ENCODE measurements around the gene FNDC3B.

FNDC3B gene

GRCh38 chr3:172379372-172379771 lies 340.0 kb downstream of the FNDC3B start:
- DNase-seq: no peak

GRCh38 chr3:172380632-172381031 lies 341.3 kb downstream of the FNDC3B start:
- no peak for DNase-seq

- DNase-seq: no peak
Measured at GRCh38 chr3:172383306-172383796, 344.0 kb downstream of the FNDC3B start.

- no peak for DNase-seq
Measured at GRCh38 chr3:172384836-172385235, 345.5 kb downstream of the FNDC3B start.

- DNase-seq: no peak
Measured at GRCh38 chr3:172387728-172388127, 348.4 kb downstream of the FNDC3B start.

GRCh38 chr3:172388412-172389078 lies 349.2 kb downstream of the FNDC3B start:
- DNase-seq: no peak

- DNase-seq: no peak
Measured at GRCh38 chr3:172390792-172391191, 351.4 kb downstream of the FNDC3B start.

GRCh38 chr3:172391592-172392302 lies 352.4 kb downstream of the FNDC3B start:
- DNase-seq: no peak

GRCh38 chr3:172394692-172395091 lies 355.3 kb downstream of the FNDC3B start:
- DNase-seq: no peak

GRCh38 chr3:172396400-172396799 lies 357.0 kb downstream of the FNDC3B start:
- DNase-seq: no peak

GRCh38 chr3:172397716-172398405 lies 358.5 kb downstream of the FNDC3B start:
- DNase-seq: no peak

GRCh38 chr3:172398484-172398883 lies 359.1 kb downstream of the FNDC3B start:
- no peak for DNase-seq

GRCh38 chr3:172402090-172402489 lies 362.7 kb downstream of the FNDC3B start:
- no peak for DNase-seq

- DNase-seq: no peak
Measured at GRCh38 chr3:172402892-172403643, 363.7 kb downstream of the FNDC3B start.

GRCh38 chr3:172404237-172404962 lies 365.0 kb downstream of the FNDC3B start:
- DNase-seq: no peak

- DNase-seq: no peak
Measured at GRCh38 chr3:172405914-172406313, 366.5 kb downstream of the FNDC3B start.

GRCh38 chr3:172407872-172408271 lies 368.5 kb downstream of the FNDC3B start:
- no peak for DNase-seq

GRCh38 chr3:172410702-172411477 lies 371.5 kb downstream of the FNDC3B start:
- no peak for DNase-seq

- no peak for DNase-seq
Measured at GRCh38 chr3:172411478-172411947, 372.1 kb downstream of the FNDC3B start.

GRCh38 chr3:172415323-172415722 lies 375.9 kb downstream of the FNDC3B start:
- DNase-seq: no peak

- no peak for DNase-seq
Measured at GRCh38 chr3:172437713-172438112, 398.3 kb downstream of the FNDC3B start.

Measured in NCI-H526 treated with DMSO at 0.1 percent for 48 hours (cell line).